Ascending aorta (tissue), 2 donors: ENCODE results near the gene SUGP2. TPM values are rescaled to one million over a fixed set of nuclear protein-coding genes. Genes with fewer than 3 reads are reported as not detected.

Experiments
- DNase-seq, 2 donors: peaks; one replicate each; pipeline ENCODE4 v3.0.0-alpha.2; 2019; ENCODE audit warnings: low spot score in 2 of 2
- H3K27ac ChIP-seq, 2 donors: fragments of 200-600 bp; sonication (generic); one replicate each; pipeline ENCODE4 v1.5.1; 2016 to 2017; ENCODE audit warnings: mild to moderate bottlenecking in 1 of 2
- H3K27me3 ChIP-seq: fragments of 200-600 bp; sonication (generic); one replicate; pipeline ENCODE4 v1.5.1; 2017
- H3K36me3 ChIP-seq, 2 donors: fragments of 200-600 bp; sonication (generic); one replicate each; pipeline ENCODE4 v1.5.1; 2016
- H3K4me1 ChIP-seq, 2 donors: fragments of 200-600 bp; sonication (generic); one replicate each; pipeline ENCODE4 v1.5.1; 2016 to 2017; ENCODE audit warnings: mild to moderate bottlenecking in 1 of 2
- H3K4me3 ChIP-seq, 2 donors: fragments of 200-600 bp; sonication (generic); one replicate each; pipeline ENCODE4 v1.5.1; 2016 to 2017; ENCODE audit warnings: mild to moderate bottlenecking in 1 of 2
- H3K9me3 ChIP-seq, 2 donors: fragments of 200-600 bp; sonication (generic); one replicate each; pipeline ENCODE4 v1.5.1; 2016
- intact Hi-C: fragments of 100-400 bp; cut with DNase I; formaldehyde crosslinking; loops from one replicate; pipeline ENCODE4 v1.15.1; 2023
- total RNA-seq: library from RNA; depleted of rRNA; stranded (reverse); fragments of >200 nt; gene quantifications from one replicate; pipeline ENCODE4 v1.1.0, GENCODE V29; 2016
- TF ChIP-seq, protein P1 (sequence below), 3 experiments: fragments of 200-600 bp in 2 of 3; fragments of 450-650 bp in 1 of 3; sonication (generic) in 2 of 3; IDR thresholded peaks; one replicate each; pipeline ENCODE4 v1.5.1; 2016 to 2019; ENCODE audit warnings: antibody characterized with exemption in 3 of 3, mild to moderate bottlenecking in 1 of 3, moderate library complexity in 1 of 3

Gene SUGP2
- total RNA-seq, 1 donor from 2014 or later: 23.6 TPM

DNA sequence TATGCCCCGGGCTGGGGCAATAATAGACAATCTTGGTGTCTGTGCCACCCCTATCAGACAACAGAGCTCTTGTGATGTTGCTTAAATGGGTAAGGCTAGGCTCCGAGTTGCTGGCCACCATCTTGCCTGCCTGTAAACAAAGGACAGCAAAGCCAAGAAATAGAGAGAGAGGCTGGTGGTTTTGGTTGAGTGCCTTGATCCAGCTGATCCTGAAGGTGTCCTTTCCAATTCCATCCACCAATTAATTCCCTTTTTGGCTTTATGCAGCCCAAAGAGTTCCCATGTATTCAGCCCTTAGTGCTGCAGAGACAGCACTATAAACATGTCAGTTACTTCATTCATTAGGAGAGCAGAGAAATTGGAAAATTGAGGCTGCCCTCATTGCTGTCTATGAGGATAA is 50.6 kb downstream of the SUGP2 start:
- Histone ChIP-seq H3K9me3 (no peaks in the 10 kb centered on the region), H3K27ac (no peak overlapping the region), H3K4me3 (no peak overlapping the region), H3K27me3 (no peaks in the 10 kb centered on the region), H3K36me3 (no peaks in the 10 kb centered on the region), H3K4me1 (no peaks in the 10 kb centered on the region)
- intact Hi-C loops: no loop called here
- no peak for DNase-seq
- TF ChIP-seq, protein P1, sequence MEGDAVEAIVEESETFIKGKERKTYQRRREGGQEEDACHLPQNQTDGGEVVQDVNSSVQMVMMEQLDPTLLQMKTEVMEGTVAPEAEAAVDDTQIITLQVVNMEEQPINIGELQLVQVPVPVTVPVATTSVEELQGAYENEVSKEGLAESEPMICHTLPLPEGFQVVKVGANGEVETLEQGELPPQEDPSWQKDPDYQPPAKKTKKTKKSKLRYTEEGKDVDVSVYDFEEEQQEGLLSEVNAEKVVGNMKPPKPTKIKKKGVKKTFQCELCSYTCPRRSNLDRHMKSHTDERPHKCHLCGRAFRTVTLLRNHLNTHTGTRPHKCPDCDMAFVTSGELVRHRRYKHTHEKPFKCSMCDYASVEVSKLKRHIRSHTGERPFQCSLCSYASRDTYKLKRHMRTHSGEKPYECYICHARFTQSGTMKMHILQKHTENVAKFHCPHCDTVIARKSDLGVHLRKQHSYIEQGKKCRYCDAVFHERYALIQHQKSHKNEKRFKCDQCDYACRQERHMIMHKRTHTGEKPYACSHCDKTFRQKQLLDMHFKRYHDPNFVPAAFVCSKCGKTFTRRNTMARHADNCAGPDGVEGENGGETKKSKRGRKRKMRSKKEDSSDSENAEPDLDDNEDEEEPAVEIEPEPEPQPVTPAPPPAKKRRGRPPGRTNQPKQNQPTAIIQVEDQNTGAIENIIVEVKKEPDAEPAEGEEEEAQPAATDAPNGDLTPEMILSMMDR (IDR thresholded peaks at IDR 0.05): no peak

DNA sequence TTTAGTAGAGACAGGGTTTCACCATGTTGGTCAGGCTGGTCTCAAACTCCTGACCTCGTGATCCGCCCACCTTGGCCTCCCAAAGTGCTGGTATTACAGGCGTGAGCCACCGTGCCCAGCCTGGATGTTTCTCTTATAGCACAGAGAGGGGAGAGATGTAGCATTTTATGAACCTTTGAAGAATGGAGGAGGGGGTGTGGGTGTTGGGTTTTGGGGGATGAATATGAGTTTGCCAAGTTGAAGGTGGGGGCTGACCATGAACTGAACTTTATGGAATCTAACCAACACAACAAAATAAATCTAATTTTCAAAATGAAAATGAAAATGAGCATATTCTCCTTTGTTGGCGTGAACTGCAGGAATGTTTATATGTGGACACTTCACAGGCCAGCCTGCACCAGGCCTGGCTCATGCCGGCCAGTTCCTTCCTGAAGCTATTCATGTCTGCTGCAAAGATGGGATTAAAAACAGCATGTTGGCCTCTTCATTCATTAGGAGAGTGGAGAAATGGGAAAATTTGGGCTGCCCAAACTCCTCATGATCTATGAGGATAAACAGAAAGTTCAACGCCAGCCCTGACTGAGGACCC is 52.8 kb downstream of the SUGP2 start:
- DNase-seq: no peak
- no peaks in the 10 kb centered on the region for H3K9me3 ChIP-seq
- no peak overlapping the region for H3K4me3 ChIP-seq
- TF ChIP-seq, protein P1 (IDR thresholded peaks at IDR 0.05): no peak
- no peak overlapping the region for H3K27ac ChIP-seq
- H3K4me1 ChIP-seq: no peaks in the 10 kb centered on the region
- intact Hi-C loops: no loop called here
- H3K36me3 ChIP-seq: no peaks in the 10 kb centered on the region
- H3K27me3 ChIP-seq: no peaks in the 10 kb centered on the region

DNA sequence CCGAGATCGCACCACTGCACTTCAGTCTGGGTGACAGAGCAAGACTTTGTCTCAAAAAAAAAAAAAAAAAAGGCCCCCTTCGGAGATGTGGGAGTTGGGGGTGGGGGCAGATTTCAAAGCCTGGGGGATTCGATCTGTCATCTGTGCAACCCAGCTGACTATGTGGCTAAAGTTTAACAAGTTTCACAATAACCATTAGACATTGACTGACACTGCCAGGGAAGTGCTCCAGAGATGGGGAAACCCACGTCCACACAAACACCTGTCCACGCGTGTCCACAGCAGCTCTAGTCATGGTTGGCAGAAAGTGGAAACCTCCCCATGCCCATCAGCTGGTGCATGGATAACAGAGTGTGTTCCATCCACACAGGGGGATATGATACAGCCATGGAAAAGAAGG is 54.7 kb downstream of the SUGP2 start:
- DNase-seq: no peak
- H3K4me1 ChIP-seq: no peaks in the 10 kb centered on the region
- no peaks in the 10 kb centered on the region for H3K27me3 ChIP-seq
- TF ChIP-seq, protein P1 (IDR thresholded peaks at IDR 0.05): no peak
- no peak overlapping the region for H3K4me3 ChIP-seq
- H3K36me3 ChIP-seq: no peaks in the 10 kb centered on the region
- H3K9me3 ChIP-seq: no peaks in the 10 kb centered on the region
- H3K27ac ChIP-seq: no peak overlapping the region
- intact Hi-C loops: no loop called here

DNA sequence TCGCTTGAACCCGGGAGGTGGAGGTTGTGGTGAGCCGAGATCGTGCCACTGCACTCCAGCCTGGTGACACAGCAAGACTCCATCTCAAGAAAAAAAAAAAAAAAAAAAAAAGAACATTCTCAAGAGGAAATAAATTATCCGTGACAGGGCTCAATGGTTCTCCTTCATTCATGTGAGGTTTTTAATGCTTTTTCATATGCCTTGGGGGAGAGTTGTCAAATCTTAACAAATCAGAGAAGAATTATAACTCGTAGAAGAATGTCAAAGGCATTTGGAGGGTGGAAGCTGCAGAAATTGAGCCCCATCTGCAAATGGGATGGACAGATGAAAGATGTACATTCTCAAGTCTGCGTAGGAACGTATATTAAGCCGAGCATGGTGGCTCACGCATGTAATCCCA is 57.4 kb downstream of the SUGP2 start:
- DNase-seq: no peak
- Histone ChIP-seq H3K4me1 (peaks cover 0 to 5% of the 10 kb centered on the region in 2 donors), H3K4me3 (no peak overlapping the region), H3K27me3 (no peaks in the 10 kb centered on the region), H3K9me3 (no peaks in the 10 kb centered on the region), H3K27ac (no peak overlapping the region), H3K36me3 (no peaks in the 10 kb centered on the region)
- intact Hi-C loops: no loop called here
- TF ChIP-seq, protein P1 (IDR thresholded peaks at IDR 0.05): no peak

DNA sequence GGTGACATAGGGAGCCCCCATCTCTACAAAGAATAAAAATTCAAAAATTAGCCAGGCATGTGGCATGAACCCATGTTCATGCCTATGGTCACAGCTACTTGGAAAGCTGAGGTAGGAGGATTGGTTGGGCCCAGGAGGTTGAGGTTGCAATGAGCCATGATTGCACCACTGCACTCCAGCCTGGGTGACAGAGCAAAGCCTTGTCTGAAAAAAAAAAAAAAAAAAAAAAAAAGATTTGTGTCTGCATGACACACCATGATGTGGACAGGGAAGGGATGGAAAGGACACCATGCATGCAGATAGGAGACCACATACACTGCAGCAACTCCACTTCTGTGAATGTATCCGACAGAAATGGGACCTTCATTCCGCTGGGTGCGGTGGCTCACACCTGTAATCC is 58.3 kb downstream of the SUGP2 start:
- no peak for DNase-seq
- H3K36me3 ChIP-seq: no peaks in the 10 kb centered on the region
- TF ChIP-seq, protein P1 (IDR thresholded peaks at IDR 0.05): no peak
- H3K4me1 ChIP-seq: peaks cover 2 to 5% of the 10 kb centered on the region in 2 donors
- H3K27ac ChIP-seq: no peak overlapping the region
- H3K4me3 ChIP-seq: no peak overlapping the region
- intact Hi-C loops: no loop called here
- no peaks in the 10 kb centered on the region for H3K27me3 ChIP-seq
- no peaks in the 10 kb centered on the region for H3K9me3 ChIP-seq

DNA sequence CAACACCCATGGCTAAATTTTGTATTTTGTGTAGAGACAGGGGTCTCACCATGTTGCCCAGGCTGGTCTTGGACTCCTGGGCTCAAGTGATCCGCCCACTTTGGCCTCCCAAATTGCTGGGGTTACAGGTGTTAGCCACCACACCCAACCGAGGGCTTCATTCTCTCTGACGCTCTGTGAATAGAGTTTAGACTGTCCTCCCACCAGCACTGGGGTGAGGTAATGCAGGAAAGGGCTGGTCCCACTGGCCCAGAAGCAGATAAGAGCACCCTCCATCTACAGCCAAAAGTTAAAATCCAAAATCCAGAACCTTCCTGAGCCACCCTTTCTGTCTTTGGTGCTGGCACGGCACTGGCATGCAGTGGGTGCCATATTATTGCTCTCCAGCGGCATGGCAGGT is 60.5 kb downstream of the SUGP2 start:
- intact Hi-C loops: no loop called here
- no peak for DNase-seq
- Histone ChIP-seq H3K4me1 (peaks cover 3 to 5% of the 10 kb centered on the region in 2 donors), H3K27ac (peak overlapping the region; percentile 56 to 62), H3K4me3 (no peak overlapping the region), H3K9me3 (no peaks in the 10 kb centered on the region), H3K27me3 (no peaks in the 10 kb centered on the region), H3K36me3 (no peaks in the 10 kb centered on the region)
- TF ChIP-seq, protein P1 (IDR thresholded peaks at IDR 0.05): no peak
